Stimulated activated CD8-positive, alpha-beta memory T cell treated with anti-CD3 and anti-CD28 coated beads, Interleukin-15, amount 100 ng/mL, for 1 hour (primary cell): ENCODE data around the gene PLEKHA3.
A peak's percentile ranks its signal among the peaks of the same experiment; 100 is the strongest.

Source experiments
- DNase-seq: peaks from one replicate; pipeline ENCODE4 v3.0.0-alpha.2; 2020; ENCODE audit warnings: low read depth

PLEKHA3 gene

GRCh38 chr2:178478439-178479274, 1.6 kb upstream of the PLEKHA3 start, which contains the start of gene FKBP7:
TSS of gene FKBP7 (minus strand) at chr2:178478600. CDS start at chr2:178478499, 101 bp downstream.
- DNase-seq = peak; percentile 65

GRCh38 chr2:178479275-178479616, 1.0 kb upstream of the PLEKHA3 start:
- DNase-seq = no peak

GRCh38 chr2:178479758-178480226, 465 bp upstream of the PLEKHA3 start:
- DNase-seq = no peak

- no peak for DNase-seq
These were observed 2.2 kb downstream of the PLEKHA3 start for GRCh38 chr2:178482437-178482836.

- DNase-seq = no peak
These were observed 4.2 kb downstream of the PLEKHA3 start for GRCh38 chr2:178484245-178485041.

- no peak for DNase-seq
These were observed 5.1 kb downstream of the PLEKHA3 start for GRCh38 chr2:178485356-178485755.

GRCh38 chr2:178491612-178492011, 11.4 kb downstream of the PLEKHA3 start:
- no peak for DNase-seq

- DNase-seq = no peak
These were observed 15.8 kb downstream of the PLEKHA3 start for GRCh38 chr2:178496049-178496448.

- no peak for DNase-seq
These were observed 17.9 kb downstream of the PLEKHA3 start for GRCh38 chr2:178498137-178498536.

- DNase-seq = no peak
These were observed 19.4 kb downstream of the PLEKHA3 start for GRCh38 chr2:178499640-178500039.

- DNase-seq = no peak
These were observed 22.5 kb downstream of the PLEKHA3 start for GRCh38 chr2:178502751-178503150.

- no peak for DNase-seq
These were observed 25.8 kb downstream of the PLEKHA3 start for GRCh38 chr2:178506101-178506500.

- DNase-seq = no peak
These were observed 26.3 kb downstream of the PLEKHA3 start for GRCh38 chr2:178506524-178506923.

- DNase-seq = no peak
These were observed 26.7 kb downstream of the PLEKHA3 start for GRCh38 chr2:178506949-178507348.

GRCh38 chr2:178508646-178509045, 28.4 kb downstream of the PLEKHA3 start:
- no peak for DNase-seq

- DNase-seq = no peak
These were observed 30.1 kb downstream of the PLEKHA3 start for GRCh38 chr2:178510384-178510783.

- no peak for DNase-seq
These were observed 32.2 kb downstream of the PLEKHA3 start for GRCh38 chr2:178512484-178512883.

- no peak for DNase-seq
These were observed 33.6 kb downstream of the PLEKHA3 start for GRCh38 chr2:178513876-178514275.

GRCh38 chr2:178514664-178515063, 34.4 kb downstream of the PLEKHA3 start:
- DNase-seq = no peak

GRCh38 chr2:178517496-178517895, 37.2 kb downstream of the PLEKHA3 start:
- DNase-seq = no peak

- DNase-seq = no peak
These were observed 41.3 kb downstream of the PLEKHA3 start for GRCh38 chr2:178521304-178522150.

- DNase-seq = peak; percentile 51
These were observed 42.8 kb downstream of the PLEKHA3 start for GRCh38 chr2:178522950-178523595.
